Suprapubic skin (tissue), 4 donors: ENCODE measurements around the gene MTMR2. TPM values are rescaled to one million over a fixed set of nuclear protein-coding genes. Genes with fewer than 3 reads are reported as not detected.

Source experiments
- DNase-seq, 2 donors: peaks; one replicate each; pipeline ENCODE4 v3.0.0-alpha.2; 2019; ENCODE audit warnings: low spot score in 2 of 2
- H3K27ac ChIP-seq: fragments of 200-600 bp; sonication (generic); one replicate; pipeline ENCODE4 v1.5.1; 2019
- H3K27me3 ChIP-seq: fragments of 200-600 bp; sonication (generic); one replicate; pipeline ENCODE4 v1.5.1; 2019
- H3K36me3 ChIP-seq: fragments of 200-600 bp; sonication (generic); one replicate; pipeline ENCODE4 v1.5.1; 2019
- H3K4me1 ChIP-seq: fragments of 200-600 bp; sonication (generic); one replicate; pipeline ENCODE4 v1.5.1; 2019
- H3K4me3 ChIP-seq: fragments of 200-600 bp; sonication (generic); one replicate; pipeline ENCODE4 v1.5.1; 2019; ENCODE audit warnings: mild to moderate bottlenecking
- H3K9me3 ChIP-seq: fragments of 200-600 bp; sonication (generic); one replicate; pipeline ENCODE4 v1.5.1; 2019
- CTCF ChIP-seq, 2 donors: fragments of 200-600 bp in 1 of 2; fragments of 450-650 bp in 1 of 2; sonication (generic) in 1 of 2; IDR thresholded peaks; one replicate each; pipeline ENCODE4 v1.5.1; 2016 to 2019; ENCODE audit warnings: antibody characterized with exemption in 2 of 2, mild to moderate bottlenecking in 1 of 2, moderate library complexity in 1 of 2
- EP300 ChIP-seq: sonication (generic); formaldehyde crosslinking; IDR thresholded peaks from one replicate; pipeline ENCODE4 v1.6.1; 2017; ENCODE audit warnings: antibody characterized with exemption
- POLR2A ChIP-seq, 2 donors: fragments of 450-650 bp; IDR thresholded peaks; one replicate each; pipeline ENCODE4 v1.6.1; 2017; ENCODE audit warnings: antibody characterized with exemption in 2 of 2, mild to moderate bottlenecking in 2 of 2, moderate library complexity in 2 of 2
- POLR2AphosphoS5 ChIP-seq, 3 donors: sonication (generic); formaldehyde crosslinking; IDR thresholded peaks; one replicate each; pipeline ENCODE4 v1.6.1; 2017; ENCODE audit warnings: antibody characterized with exemption in 3 of 3
- WGBS: methylation state at CpG from one replicate; pipeline ENCODE4 v1.1.5; 2018; 5-methylcytosine and 5-hydroxymethylcytosine counted together
- total RNA-seq, 4 donors: library from RNA; depleted of rRNA; stranded (reverse); fragments of >200 nt; gene quantifications; one replicate each; pipeline ENCODE4 v1.1.0, GENCODE V29; 2016

Gene MTMR2
- total RNA-seq, 4 donors from 2014 or later = 13.4 to 16.4 (median 15.0) TPM

GRCh38 chr11:95800438-95800837, 123.5 kb downstream of the MTMR2 start:
- H3K4me3 ChIP-seq = no peak overlapping the region
- H3K36me3 ChIP-seq = peaks cover 13% of the 10 kb centered on the region
- H3K27ac ChIP-seq = no peak overlapping the region
- H3K4me1 ChIP-seq = no peaks in the 10 kb centered on the region
- H3K9me3 ChIP-seq = no peaks in the 10 kb centered on the region
- 90% methylated on average over 12 of the region's 12 CpGs for WGBS
- DNase-seq = no peak
- no peaks in the 10 kb centered on the region for H3K27me3 ChIP-seq
- TF ChIP-seq POLR2AphosphoS5 (IDR thresholded peaks at IDR 0.05) (no peak), CTCF (IDR thresholded peaks at IDR 0.05) (no peak), EP300 (no peak), POLR2A (IDR thresholded peaks at IDR 0.05) (no peak)

- Histone ChIP-seq H3K36me3 (peaks cover 13% of the 10 kb centered on the region), H3K27ac (no peak overlapping the region), H3K4me1 (no peaks in the 10 kb centered on the region), H3K27me3 (no peaks in the 10 kb centered on the region), H3K9me3 (no peaks in the 10 kb centered on the region), H3K4me3 (no peak overlapping the region)
- DNase-seq = no peak
- 72% methylated on average over 1 of the region's 1 CpG for WGBS
- TF ChIP-seq EP300 = no peak
- TF ChIP-seq POLR2AphosphoS5 (IDR thresholded peaks at IDR 0.05) = no peak
- no peak for TF ChIP-seq POLR2A (IDR thresholded peaks at IDR 0.05)
- no peak for TF ChIP-seq CTCF (IDR thresholded peaks at IDR 0.05)
Measured at GRCh38 chr11:95799546-95799945, 124.4 kb downstream of the MTMR2 start.

- Histone ChIP-seq H3K27me3 (no peaks in the 10 kb centered on the region), H3K4me1 (peaks cover 4% of the 10 kb centered on the region), H3K4me3 (no peak overlapping the region), H3K27ac (no peak overlapping the region), H3K9me3 (no peaks in the 10 kb centered on the region), H3K36me3 (peaks cover 10% of the 10 kb centered on the region)
- 93% methylated on average over 4 of the region's 4 CpGs for WGBS
- TF ChIP-seq POLR2A (IDR thresholded peaks at IDR 0.05) (no peak), CTCF (IDR thresholded peaks at IDR 0.05) (no peak), POLR2AphosphoS5 (IDR thresholded peaks at IDR 0.05) (no peak), EP300 (no peak)
- no peak for DNase-seq
Measured at GRCh38 chr11:95796501-95796900, 127.4 kb downstream of the MTMR2 start.

GRCh38 chr11:95795627-95796295, 128.1 kb downstream of the MTMR2 start:
- no peak overlapping the region for H3K4me3 ChIP-seq
- peaks cover 12% of the 10 kb centered on the region for H3K4me1 ChIP-seq
- no peaks in the 10 kb centered on the region for H3K27me3 ChIP-seq
- TF ChIP-seq EP300 = no peak
- TF ChIP-seq CTCF (IDR thresholded peaks at IDR 0.05) = no peak
- TF ChIP-seq POLR2AphosphoS5 (IDR thresholded peaks at IDR 0.05) = no peak
- WGBS = 93% methylated on average over 3 of the region's 3 CpGs
- DNase-seq = no peak
- H3K27ac ChIP-seq = no peak overlapping the region
- H3K9me3 ChIP-seq = no peaks in the 10 kb centered on the region
- H3K36me3 ChIP-seq = peaks cover 8% of the 10 kb centered on the region

- Histone ChIP-seq H3K27me3 (no peaks in the 10 kb centered on the region), H3K27ac (no peak overlapping the region), H3K36me3 (no peaks in the 10 kb centered on the region), H3K4me3 (no peak overlapping the region), H3K9me3 (no peaks in the 10 kb centered on the region), H3K4me1 (peaks cover 12% of the 10 kb centered on the region)
- no peak for TF ChIP-seq POLR2A (IDR thresholded peaks at IDR 0.05)
- DNase-seq = no peak
- WGBS = 91% methylated on average over 5 of the region's 5 CpGs
Measured at GRCh38 chr11:95794086-95794485, 129.8 kb downstream of the MTMR2 start.

- Histone ChIP-seq H3K4me1 (peaks cover 21% of the 10 kb centered on the region), H3K27me3 (no peaks in the 10 kb centered on the region), H3K27ac (no peak overlapping the region), H3K9me3 (no peaks in the 10 kb centered on the region), H3K36me3 (no peaks in the 10 kb centered on the region), H3K4me3 (no peak overlapping the region)
- WGBS = 86% methylated on average over 4 of the region's 4 CpGs
- DNase-seq = no peak
- TF ChIP-seq EP300 (no peak), POLR2AphosphoS5 (IDR thresholded peaks at IDR 0.05) (no peak), POLR2A (IDR thresholded peaks at IDR 0.05) (no peak), CTCF (IDR thresholded peaks at IDR 0.05) (no peak)
Measured at GRCh38 chr11:95793116-95793515, 130.8 kb downstream of the MTMR2 start.
